Heart left ventricle (tissue), 16 donors: ENCODE results near the gene CBFA2T3. TPM values are rescaled to one million over a fixed set of nuclear protein-coding genes. Genes with fewer than 3 reads are reported as not detected.
A peak's percentile ranks its signal among the peaks of the same experiment; 100 is the strongest.

Experiments
- ATAC-seq, 4 donors: fragments of 200-7000 bp; cut with Tn5 transposase; one replicate each; pipeline ENCODE4 v1.9.1; 2020 to 2022; ENCODE audit warnings: moderate library complexity in 4 of 4, mild to moderate bottlenecking in 3 of 4, moderate number of reproducible peaks in 1 of 4
- DNase-seq, 5 donors: peaks; one replicate each; pipeline ENCODE4 v3.0.0-alpha.2; 2020
- H3K27ac ChIP-seq, 12 donors: fragments of 200-600 bp; sonication (generic) in 4 of 12; one replicate each; pipeline versions ENCODE4 v1.5.0 to v1.8.0; 2016 to 2022; ENCODE audit warnings: mild to moderate bottlenecking in 2 of 12
- H3K27me3 ChIP-seq, 9 donors: fragments of 200-600 bp; sonication (generic) in 2 of 9; one replicate each; pipeline versions ENCODE4 v1.5.1 to v1.8.0; 2016 to 2022; ENCODE audit warnings: mild to moderate bottlenecking in 3 of 9
- H3K36me3 ChIP-seq, 9 donors: fragments of 200-600 bp; sonication (generic) in 2 of 9; one replicate each; pipeline versions ENCODE4 v1.5.0 to v1.8.0; 2018 to 2022; ENCODE audit warnings: mild to moderate bottlenecking in 2 of 9
- H3K4me1 ChIP-seq, 12 donors: fragments of 200-600 bp; sonication (generic) in 4 of 12; one replicate each; pipeline versions ENCODE4 v1.5.0 to v1.8.0; 2016 to 2022; ENCODE audit warnings: mild to moderate bottlenecking in 3 of 12
- H3K4me3 ChIP-seq, 12 donors: fragments of 200-600 bp; sonication (generic) in 4 of 12; one replicate each; pipeline versions ENCODE4 v1.5.0 to v1.8.0; 2017 to 2022; ENCODE audit warnings: mild to moderate bottlenecking in 9 of 12, moderate library complexity in 4 of 12
- H3K9me3 ChIP-seq, 12 donors: fragments of 200-600 bp; sonication (generic) in 4 of 12; one replicate each; pipeline versions ENCODE4 v1.5.0 to v1.8.0; 2016 to 2022; ENCODE audit warnings: mild to moderate bottlenecking in 1 of 12
- CTCF ChIP-seq, 12 donors: fragments of 200-600 bp; sonication (generic) in 4 of 12; IDR thresholded peaks; one replicate each; pipeline versions ENCODE4 v1.5.0 to v1.8.0; 2018 to 2022; ENCODE audit warnings: antibody characterized with exemption in 12 of 12, mild to moderate bottlenecking in 5 of 12
- POLR2A ChIP-seq, 2 donors: fragments of 450-650 bp; IDR thresholded peaks; one replicate each; pipeline ENCODE4 v1.6.1; 2017; ENCODE audit warnings: antibody characterized with exemption in 2 of 2, mild to moderate bottlenecking in 2 of 2, moderate library complexity in 2 of 2
- WGBS, 4 donors: extraction: QIAGEN DNeasy Blood & Tissue Kit in 2 of 4; methylation state at CpG; one replicate each; pipeline versions ENCODE4 v1.1.5 to v1.1.7; 2013 to 2018; 5-methylcytosine and 5-hydroxymethylcytosine counted together
- intact Hi-C, 10 donors: fragments of 100-400 bp; cut with DNase I; formaldehyde crosslinking; loops; one replicate each; pipeline versions ENCODE4 v1.11.1 to v1.14.2; 2022
- polyA plus RNA-seq, 2 donors: library from polyadenylated mRNA; stranded (reverse); fragments of 200-250 nt; gene quantifications; one replicate each; pipeline ENCODE4 v1.2.3, GENCODE V29; 2013
- total RNA-seq, 9 donors: library from RNA; depleted of rRNA in 2 of 9; stranded (reverse); fragments of >200 nt in 2 of 9; fragmentation: NEBNext Ultra II Directional in 3 of 9; extraction: Animal tissue kit (Norgen Biotek cat#: 25700) in 3 of 9; gene quantifications; one replicate each; pipeline versions ENCODE4 v1.1.0 to v1.2.4, GENCODE V29; 2016 to 2023
- donor health status: ischemic (EF 13 %, LVEDD 7.1; RV severe dilation, severe dysfunction).
- donor health status: healthy with polysubstance abuse.
- donor health status: DM: no; HTN: yes; CAD: no.
- donor health status: DM: no; HTN: no; CAD: no.
- donor health status: ischemic (EF 25% LVEDD 6.9; RV normal size, moderate dysfunction).
- donor health status: ischemic (EF 25% LVEDD 5.7; RV mildly dilated, moderate dysfunction).
- donor health status: healthy.
- donor health status: DM: yes; HTN: yes; CAD: no.
- donor health status: ischemic (EF 35%, LVEDD 5.7; RV mildly dilated, moderate dysfunction).
- donor health status: nonischemic (EF 11% LVEDD 7.7; RV severe dilation, severe dysfunction).
- donor health status: DM: yes; HTN: yes; CAD: no.
- donor health status: PGD.
- donor health status: ischemic (EF 29% LVEDD 5.4; RV normal size, mild dysfunction).
- donor health status: nonischemic (EF 23%, LVEDD 6.1; RV moderate dilation, normal function).

Gene CBFA2T3
- total and polyA plus RNA-seq, 11 donors, result 5.0 to 12.0 (median 5.8) TPM

DNA sequence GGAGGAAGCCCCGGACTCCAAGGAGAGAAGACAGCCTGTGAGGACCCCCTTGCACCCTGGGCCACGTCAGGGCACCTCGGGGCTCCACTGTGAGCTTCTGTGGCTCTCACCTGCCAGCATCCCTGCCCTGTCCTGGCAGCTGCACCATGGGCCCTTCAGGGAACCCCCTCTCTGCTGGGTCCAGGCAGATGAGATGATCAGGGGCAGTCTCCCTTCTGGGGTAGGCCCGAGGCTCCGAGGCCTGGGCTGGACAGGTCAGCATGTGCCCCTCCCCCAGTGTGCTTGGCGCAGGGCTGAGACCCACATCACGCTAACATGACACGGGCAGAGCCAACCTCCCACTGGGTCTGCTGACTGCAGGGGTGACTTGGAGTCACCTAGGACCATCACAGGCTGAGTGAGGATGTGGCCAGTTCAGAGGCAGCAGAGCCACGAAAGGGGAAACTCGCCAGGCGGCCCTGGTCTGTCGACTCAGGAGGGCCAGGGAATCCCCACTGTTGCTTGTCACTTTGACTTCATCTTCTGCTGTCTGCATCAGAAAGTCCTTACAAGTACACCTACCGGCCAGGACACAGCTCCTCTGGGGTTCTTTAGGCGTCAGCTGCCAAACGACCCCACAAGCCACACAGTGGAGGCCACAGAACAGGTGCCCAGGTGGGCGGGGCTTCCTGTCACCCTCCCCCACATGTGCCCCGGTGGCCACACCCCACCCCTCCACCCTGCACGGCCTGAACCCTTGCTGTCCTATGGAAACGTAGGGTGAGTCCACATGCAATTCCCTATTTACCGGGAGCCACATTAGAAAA is 122.5 kb downstream of the CBFA2T3 start:
- TF ChIP-seq CTCF (IDR thresholded peaks at IDR 0.05), result no peak
- TF ChIP-seq POLR2A (IDR thresholded peaks at IDR 0.05), result no peak
- Histone ChIP-seq H3K36me3 (peaks cover 0 to 27% (median 11%) of the 10 kb centered on the region in 9 donors), H3K27ac (peak overlapping the region in 1 of 12 donors; percentile 75), H3K9me3 (no peaks in the 10 kb centered on the region), H3K4me1 (peaks cover 0 to 52% (median 21%) of the 10 kb centered on the region in 12 donors), H3K27me3 (no peaks in the 10 kb centered on the region), H3K4me3 (no peak overlapping the region)
- intact Hi-C loops, result loop anchor here in 3 of 10 donors (5.0 to 10.0 kb wide), 3 partner anchors 42 to 363 kb away; partner anchors contain the start of genes ZNF778 (in 2 of the 3) and APRT (in 1 of the 3)
- DNase-seq (no peak), ATAC-seq (no peak)
- WGBS, 4 donors, result 73 to 80% (median 79%) methylated on average over 16 to 20 of the region's 20 CpGs

GRCh38 chr16:88853325-88853941 is 123.6 kb downstream of the CBFA2T3 start:
- Histone ChIP-seq H3K4me3 (no peak overlapping the region), H3K36me3 (peaks cover 0 to 18% (median under 1%) of the 10 kb centered on the region in 9 donors), H3K27ac (no peak overlapping the region), H3K4me1 (peaks cover 0 to 45% (median 19%) of the 10 kb centered on the region in 12 donors), H3K27me3 (no peaks in the 10 kb centered on the region), H3K9me3 (no peaks in the 10 kb centered on the region)
- no peak for ATAC-seq
- 77 to 87% (median 84%) methylated on average over 15 to 17 of the region's 17 CpGs for WGBS, 4 donors
- TF ChIP-seq CTCF (IDR thresholded peaks at IDR 0.05) (no peak), POLR2A (IDR thresholded peaks at IDR 0.05) (no peak)
- no peak for DNase-seq
- intact Hi-C loops, result loop anchor here in 1 of 10 donors (10.0 kb wide), 1 partner anchor 361 kb away; the partner anchor contains the start of gene ZNF778

DNA sequence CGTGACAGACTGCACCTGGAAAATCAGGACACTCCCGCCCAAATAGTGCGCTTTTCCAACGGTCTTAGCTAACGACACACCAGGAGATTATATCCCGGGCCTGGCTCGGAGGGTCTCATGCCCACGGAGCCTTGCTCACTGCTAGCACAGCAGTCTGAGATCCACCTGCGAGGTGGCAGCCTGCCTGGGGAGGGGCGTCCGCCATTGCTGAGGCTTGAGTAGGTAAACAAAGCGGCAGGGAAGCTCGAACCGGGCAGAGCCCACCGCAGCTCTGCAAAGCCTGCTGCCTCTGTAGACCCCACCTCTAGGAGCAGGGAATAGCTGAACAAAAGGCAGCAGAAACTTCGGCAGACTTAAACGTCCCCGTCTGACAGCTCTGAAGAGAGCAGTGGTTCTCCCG is 125.4 kb downstream of the CBFA2T3 start:
- WGBS, 4 donors, result 92 to 99% (median 94%) methylated on average over 16 to 19 of the region's 19 CpGs
- DNase-seq, result no peak
- H3K27me3 ChIP-seq, result no peaks in the 10 kb centered on the region
- no peaks in the 10 kb centered on the region for H3K9me3 ChIP-seq
- peaks cover 0 to 19% (median 3%) of the 10 kb centered on the region in 9 donors for H3K36me3 ChIP-seq
- H3K27ac ChIP-seq, result no peak overlapping the region
- no peak for ATAC-seq
- peaks cover 0 to 36% (median 11%) of the 10 kb centered on the region in 12 donors for H3K4me1 ChIP-seq
- no peak for TF ChIP-seq CTCF (IDR thresholded peaks at IDR 0.05)
- TF ChIP-seq POLR2A (IDR thresholded peaks at IDR 0.05), result no peak
- no peak overlapping the region for H3K4me3 ChIP-seq
- intact Hi-C loops, result loop anchor here in 1 of 10 donors (10.0 kb wide), 1 partner anchor 363 kb away; the partner anchor contains the start of gene ZNF778
